Measurements from ENCODE around the gene BRMS1L. TPM values are rescaled to one million over a fixed set of nuclear protein-coding genes. Genes with fewer than 3 reads are reported as not detected.
A peak's percentile ranks its signal among the peaks of the same experiment; 100 is the strongest.
"Not testable (repeated sequence)": the region's sequence is repeated elsewhere in the genome, so short reads cannot be mapped to it uniquely, and the experiment has no call there.

Gene BRMS1L
- total and polyA plus RNA-seq, 9 donors, result 4.0 to 13.3 (median 9.8) TPM

DNA sequence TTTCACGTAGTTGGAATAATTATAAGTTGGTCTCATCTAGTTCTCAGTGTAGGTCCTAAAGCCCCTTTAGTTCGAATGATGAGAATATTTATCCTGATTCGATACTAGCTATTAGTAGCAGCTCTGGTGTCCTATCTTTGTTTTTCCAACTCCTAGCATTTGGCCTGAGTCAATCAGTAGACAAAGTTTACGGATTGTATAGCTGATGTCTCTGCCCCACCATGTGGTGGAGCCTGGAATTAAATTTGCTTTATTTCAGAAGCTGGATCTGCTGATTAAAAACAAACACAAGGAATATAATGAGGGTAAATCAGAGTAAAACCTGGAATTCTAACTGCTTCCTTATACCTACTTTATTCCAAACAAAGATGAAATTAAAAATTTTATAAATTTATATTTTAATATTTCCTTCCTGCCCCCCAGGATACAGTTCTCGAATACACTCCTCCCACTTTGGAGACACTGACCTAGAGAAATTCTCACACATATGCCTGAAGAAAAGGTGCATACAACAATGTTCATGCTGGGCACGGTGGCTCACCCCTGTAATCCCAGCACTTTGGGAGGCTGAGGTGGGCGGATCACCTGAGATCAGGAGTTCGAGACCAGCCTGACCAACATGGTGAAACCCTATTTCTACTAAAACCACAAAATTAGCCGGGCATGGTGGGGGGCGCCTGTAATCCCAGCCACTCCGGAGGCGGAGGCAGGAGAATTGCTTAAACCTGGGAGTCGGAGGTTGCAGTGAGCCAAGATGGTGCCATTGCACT, 7.6 kb upstream of the BRMS1L start:
- 57 to 73% (median 66%) methylated on average over 13 of the region's 13 CpGs for WGBS, 3 donors
- Histone ChIP-seq H3K9me3 (no peaks in the 10 kb centered on the region), H3K36me3 (no peaks in the 10 kb centered on the region), H3K4me1 (ENCODE audit: insufficient read depth) (no peaks in the 10 kb centered on the region), H3K4me3 (no peak overlapping the region), H3K27ac (no peak overlapping the region), H3K27me3 (no peaks in the 10 kb centered on the region)
- no peak for DNase-seq
- TF ChIP-seq, protein P1, sequence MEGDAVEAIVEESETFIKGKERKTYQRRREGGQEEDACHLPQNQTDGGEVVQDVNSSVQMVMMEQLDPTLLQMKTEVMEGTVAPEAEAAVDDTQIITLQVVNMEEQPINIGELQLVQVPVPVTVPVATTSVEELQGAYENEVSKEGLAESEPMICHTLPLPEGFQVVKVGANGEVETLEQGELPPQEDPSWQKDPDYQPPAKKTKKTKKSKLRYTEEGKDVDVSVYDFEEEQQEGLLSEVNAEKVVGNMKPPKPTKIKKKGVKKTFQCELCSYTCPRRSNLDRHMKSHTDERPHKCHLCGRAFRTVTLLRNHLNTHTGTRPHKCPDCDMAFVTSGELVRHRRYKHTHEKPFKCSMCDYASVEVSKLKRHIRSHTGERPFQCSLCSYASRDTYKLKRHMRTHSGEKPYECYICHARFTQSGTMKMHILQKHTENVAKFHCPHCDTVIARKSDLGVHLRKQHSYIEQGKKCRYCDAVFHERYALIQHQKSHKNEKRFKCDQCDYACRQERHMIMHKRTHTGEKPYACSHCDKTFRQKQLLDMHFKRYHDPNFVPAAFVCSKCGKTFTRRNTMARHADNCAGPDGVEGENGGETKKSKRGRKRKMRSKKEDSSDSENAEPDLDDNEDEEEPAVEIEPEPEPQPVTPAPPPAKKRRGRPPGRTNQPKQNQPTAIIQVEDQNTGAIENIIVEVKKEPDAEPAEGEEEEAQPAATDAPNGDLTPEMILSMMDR (IDR thresholded peaks at IDR 0.05), result peak; percentile 11 to 55 (median 38)
- TF ChIP-seq POLR2A (IDR thresholded peaks at IDR 0.05) (no peak), EP300 (IDR thresholded peaks at IDR 0.05) (no peak)
- intact Hi-C loops (cut with DNase I), result no loop called here

DNA sequence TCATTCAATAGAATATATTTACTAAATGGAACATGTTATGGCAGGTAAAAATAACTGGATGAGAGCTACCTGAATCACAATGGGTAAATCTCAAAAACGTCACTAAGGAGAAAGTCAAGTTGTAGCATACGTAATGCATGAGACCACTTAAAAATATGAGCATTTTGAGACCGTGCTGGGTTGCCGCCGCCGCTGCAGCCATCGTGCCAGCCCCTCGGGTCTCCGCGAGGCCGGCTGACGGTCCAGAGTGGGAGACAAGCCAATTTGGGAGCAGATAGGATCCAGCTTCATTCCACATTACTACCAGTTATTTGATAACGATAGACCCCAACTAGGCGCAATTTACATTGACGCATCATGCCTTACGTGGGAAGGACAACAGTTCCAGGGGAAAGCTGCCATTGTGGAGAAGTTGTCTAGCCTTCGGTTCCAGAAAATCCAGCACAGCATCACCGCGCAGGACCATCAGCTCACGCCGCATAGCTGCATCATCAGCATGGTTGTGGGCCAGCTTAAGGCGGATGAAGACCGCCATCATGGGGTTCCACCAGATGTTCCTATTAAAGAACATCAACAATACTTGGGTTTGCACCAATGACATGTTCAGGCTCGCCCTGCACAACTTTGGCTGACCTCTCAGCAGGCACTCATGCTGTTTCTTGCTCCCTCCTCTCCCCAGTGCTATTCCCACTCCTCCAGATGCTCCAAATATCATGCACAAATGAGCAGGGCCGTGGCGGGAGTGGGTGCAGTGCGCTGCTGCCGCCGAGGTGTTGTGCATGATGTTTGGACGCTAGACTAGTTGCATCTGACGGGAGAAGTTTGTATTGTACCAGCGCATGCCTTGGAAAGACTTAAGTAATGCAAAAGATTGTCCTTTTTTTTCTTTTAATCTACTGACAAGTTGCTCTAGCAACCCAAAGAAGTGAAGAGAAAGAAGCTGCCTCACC, 6.3 kb upstream of the BRMS1L start:
- Histone ChIP-seq H3K27ac (no peak overlapping the region), H3K36me3 (no peaks in the 10 kb centered on the region), H3K27me3 (no peaks in the 10 kb centered on the region), H3K4me1 (ENCODE audit: insufficient read depth) (no peaks in the 10 kb centered on the region), H3K9me3 (no peaks in the 10 kb centered on the region), H3K4me3 (no peak overlapping the region)
- intact Hi-C loops (cut with DNase I), result loop anchor here in 1 of 4 donors (10.0 kb wide), 1 partner anchor 415 kb away; the partner anchor contains the start of gene NFKBIA
- no peak for TF ChIP-seq POLR2A (IDR thresholded peaks at IDR 0.05)
- TF ChIP-seq EP300 (IDR thresholded peaks at IDR 0.05), result no peak
- TF ChIP-seq, protein P1 (IDR thresholded peaks at IDR 0.05), result no peak
- no peak for DNase-seq
- WGBS, 3 donors, result 90 to 92% (median 91%) methylated on average over 32 of the region's 32 CpGs

- Histone ChIP-seq H3K27me3 (no peaks in the 10 kb centered on the region), H3K27ac (no peak overlapping the region), H3K9me3 (no peaks in the 10 kb centered on the region), H3K36me3 (no peaks in the 10 kb centered on the region), H3K4me3 (no peak overlapping the region), H3K4me1 (ENCODE audit: insufficient read depth) (no peaks in the 10 kb centered on the region)
- DNase-seq, result no peak
- TF ChIP-seq, protein P1 (IDR thresholded peaks at IDR 0.05), result peak; percentile 22 to 47 (median 41)
- TF ChIP-seq EP300 (IDR thresholded peaks at IDR 0.05), result no peak
- intact Hi-C loops (cut with DNase I), result loop anchor here in 1 of 4 donors (10.0 kb wide), 1 partner anchor 417 kb away; the partner anchor contains the start of gene NFKBIA
- 12 to 20% (median 18%) methylated on average over 7 of the region's 7 CpGs for WGBS, 3 donors
These were observed 4.3 kb upstream of the BRMS1L start for GRCh38 chr14:35821564-35822411.

DNA sequence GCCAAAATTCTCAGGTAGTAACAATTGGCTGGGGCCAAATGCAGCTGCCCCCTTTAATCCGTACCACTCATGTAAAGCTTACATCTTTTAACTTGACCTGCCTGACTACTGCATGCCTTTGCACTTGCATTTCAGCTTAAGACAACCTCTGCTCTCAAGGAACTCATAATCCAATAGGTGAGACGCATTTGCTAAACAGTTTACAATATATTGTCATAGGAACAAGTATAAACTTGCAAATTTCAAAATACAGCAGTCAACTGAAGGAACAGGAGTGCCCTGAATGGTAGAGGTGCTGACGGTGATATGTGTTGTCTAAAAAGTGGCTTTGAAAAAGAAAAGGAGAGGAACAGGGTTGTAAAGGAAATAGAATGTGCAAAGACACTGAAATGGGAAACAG, 3.6 kb upstream of the BRMS1L start:
- Histone ChIP-seq H3K4me1 (ENCODE audit: insufficient read depth) (no peaks in the 10 kb centered on the region), H3K27ac (no peak overlapping the region), H3K4me3 (no peak overlapping the region), H3K27me3 (no peaks in the 10 kb centered on the region), H3K9me3 (no peaks in the 10 kb centered on the region), H3K36me3 (no peaks in the 10 kb centered on the region)
- intact Hi-C loops (cut with DNase I), result loop anchor here in 1 of 4 donors (10.0 kb wide), 1 partner anchor 418 kb away; the partner anchor contains the start of gene NFKBIA
- WGBS, 3 donors, result 60 to 75% (median 61%) methylated on average over 3 of the region's 3 CpGs
- no peak for DNase-seq
- TF ChIP-seq POLR2A (IDR thresholded peaks at IDR 0.05) (no peak), EP300 (IDR thresholded peaks at IDR 0.05) (no peak)
- TF ChIP-seq, protein P1 (IDR thresholded peaks at IDR 0.05), result no peak

DNA sequence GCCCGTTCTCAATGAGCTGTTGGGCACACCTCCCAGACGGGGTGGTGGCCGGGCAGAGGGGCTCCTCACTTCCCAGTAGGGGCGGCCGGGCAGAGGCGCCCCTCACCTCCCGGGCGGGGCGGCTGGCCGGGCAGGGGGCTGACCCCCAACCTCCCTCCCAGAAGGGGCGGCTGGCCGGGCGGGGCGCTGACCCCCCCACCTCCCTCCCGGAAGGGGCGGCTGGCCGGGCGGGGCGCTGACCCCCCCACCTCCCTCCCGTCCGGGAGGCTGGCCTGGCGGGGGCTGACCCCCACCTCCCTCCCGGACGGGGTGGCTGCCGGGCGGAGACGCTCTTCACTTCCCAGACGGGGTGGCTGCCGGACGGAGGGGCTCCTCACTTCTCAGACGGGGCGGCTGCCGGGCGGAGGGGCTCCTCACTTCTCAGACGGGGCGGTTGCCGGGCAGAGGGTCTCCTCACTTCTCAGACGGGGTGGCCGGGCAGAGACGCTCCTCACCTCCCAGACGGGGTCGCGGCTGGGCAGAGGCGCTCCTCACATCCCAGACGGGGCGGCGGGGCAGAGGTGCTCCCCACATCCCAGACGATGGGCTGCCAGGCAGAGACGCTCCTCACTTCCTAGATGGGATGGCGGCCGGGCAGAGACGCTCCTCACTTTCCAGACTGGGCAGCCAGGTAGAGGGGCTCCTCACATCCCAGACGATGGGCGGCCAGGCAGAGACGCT, 1.5 kb upstream of the BRMS1L start:
- intact Hi-C loops (cut with DNase I), result loop anchor here in 1 of 4 donors (10.0 kb wide), 1 partner anchor 420 kb away; the partner anchor contains the start of gene NFKBIA
- 78 to 85% methylated on average over 6 to 35 of the region's 55 CpGs; no CpG with 5 or more reads in 1 of the 3 donors for WGBS, 3 donors
- H3K27ac ChIP-seq; H3K4me3 ChIP-seq; H3K4me1 ChIP-seq (ENCODE audit: insufficient read depth); H3K36me3 ChIP-seq; H3K9me3 ChIP-seq; DNase-seq; H3K27me3 ChIP-seq: not testable (repeated sequence)
